HL-60 (cell line): Measurements from ENCODE around the gene ZDHHC12.
A peak's percentile ranks its signal among the peaks of the same experiment; 100 is the strongest.

ENCODE experiments used
- CTCF ChIP-seq: IDR thresholded peaks from one replicate; pipeline ENCODE4 v1.5.1; 2011; ENCODE audit warnings: low read length, control low read depth, inconsistent platforms; ENCODE audit not compliant: insufficient read depth
- POLR2AphosphoS5 ChIP-seq: IDR thresholded peaks from 2 replicates; pipeline ENCODE4 v1.6.1; 2012; ENCODE audit warnings: low read depth
- REST ChIP-seq: IDR thresholded peaks from 2 replicates; pipeline ENCODE4 v1.6.1; 2012; ENCODE audit warnings: low read depth; ENCODE audit not compliant: insufficient replicate concordance

GRCh38 chr9:128707446-128707845, 16.5 kb downstream of the ZDHHC12 start:
- no peak for TF ChIP-seq CTCF
- peak; percentile 65 for TF ChIP-seq REST
- TF ChIP-seq POLR2AphosphoS5: no peak
